Vagina (tissue), 2 donors: ENCODE results near the gene EHBP1. TPM values are rescaled to one million over a fixed set of nuclear protein-coding genes. Genes with fewer than 3 reads are reported as not detected.

Experiments
- DNase-seq, 2 donors: peaks; one replicate each; pipeline ENCODE4 v3.0.0-alpha.2; 2017; ENCODE audit errors: extremely low spot score in 2 of 2
- H3K27ac ChIP-seq: fragments of 200-600 bp; sonication (generic); one replicate; pipeline ENCODE4 v1.5.1; 2019
- H3K27me3 ChIP-seq: fragments of 200-600 bp; sonication (generic); one replicate; pipeline ENCODE4 v1.5.1; 2019
- H3K36me3 ChIP-seq, 2 donors: fragments of 200-600 bp; sonication (generic); one replicate each; pipeline ENCODE4 v1.5.1; 2017 to 2019
- H3K4me1 ChIP-seq: fragments of 200-600 bp; sonication (generic); one replicate; pipeline ENCODE4 v1.5.1; 2019
- H3K4me3 ChIP-seq, 2 donors: fragments of 200-600 bp; sonication (generic); 1 replicate in 1 of 2; 2 replicates in 1 of 2; pipeline ENCODE4 v1.5.1; 2016 to 2019
- H3K9me3 ChIP-seq: fragments of 200-600 bp; sonication (generic); one replicate; pipeline ENCODE4 v1.5.1; 2019
- POLR2A ChIP-seq, 2 donors: fragments of 450-650 bp; IDR thresholded peaks; one replicate each; pipeline ENCODE4 v1.6.1; 2017; ENCODE audit warnings: antibody characterized with exemption in 2 of 2, mild to moderate bottlenecking in 2 of 2, moderate library complexity in 2 of 2
- POLR2AphosphoS5 ChIP-seq, 2 donors: sonication (generic); formaldehyde crosslinking; IDR thresholded peaks; one replicate each; pipeline ENCODE4 v1.9.0; 2017; ENCODE audit warnings: antibody characterized with exemption in 2 of 2, mild to moderate bottlenecking in 2 of 2, low read depth in 1 of 2; ENCODE audit not compliant: insufficient read depth in 1 of 2
- intact Hi-C: fragments of 100-400 bp; cut with DNase I; formaldehyde crosslinking; loops from one replicate; pipeline ENCODE4 v1.15.1; 2023
- total RNA-seq: library from RNA; depleted of rRNA; stranded (reverse); fragments of >200 nt; gene quantifications from one replicate; pipeline ENCODE4 v1.2.3, GENCODE V29; 2016
- TF ChIP-seq, protein P1 (sequence below), 3 experiments: fragments of 450-650 bp in 2 of 3; fragments of 200-600 bp in 1 of 3; sonication (generic) in 1 of 3; IDR thresholded peaks; one replicate each; pipeline ENCODE4 v1.5.1; 2017 to 2019; ENCODE audit warnings: antibody characterized with exemption in 3 of 3, mild to moderate bottlenecking in 2 of 3, moderate library complexity in 2 of 3

EHBP1 gene
- total RNA-seq, 1 donor from 2014 or later: 97.7 TPM

GRCh38 chr2:62717503-62718081, 12.1 kb downstream of the EHBP1 start:
- Histone ChIP-seq H3K36me3 (no peaks in the 10 kb centered on the region), H3K9me3 (no peaks in the 10 kb centered on the region), H3K27me3 (no peaks in the 10 kb centered on the region), H3K4me3 (no peak overlapping the region), H3K4me1 (peaks cover 27% of the 10 kb centered on the region), H3K27ac (no peak overlapping the region)
- intact Hi-C loops: no loop called here
- DNase-seq: no peak
- no peak for TF ChIP-seq POLR2AphosphoS5 (IDR thresholded peaks at IDR 0.05; ENCODE audit: insufficient read depth in 1 of 2, low read depth in 1 of 2)
- TF ChIP-seq, protein P1, sequence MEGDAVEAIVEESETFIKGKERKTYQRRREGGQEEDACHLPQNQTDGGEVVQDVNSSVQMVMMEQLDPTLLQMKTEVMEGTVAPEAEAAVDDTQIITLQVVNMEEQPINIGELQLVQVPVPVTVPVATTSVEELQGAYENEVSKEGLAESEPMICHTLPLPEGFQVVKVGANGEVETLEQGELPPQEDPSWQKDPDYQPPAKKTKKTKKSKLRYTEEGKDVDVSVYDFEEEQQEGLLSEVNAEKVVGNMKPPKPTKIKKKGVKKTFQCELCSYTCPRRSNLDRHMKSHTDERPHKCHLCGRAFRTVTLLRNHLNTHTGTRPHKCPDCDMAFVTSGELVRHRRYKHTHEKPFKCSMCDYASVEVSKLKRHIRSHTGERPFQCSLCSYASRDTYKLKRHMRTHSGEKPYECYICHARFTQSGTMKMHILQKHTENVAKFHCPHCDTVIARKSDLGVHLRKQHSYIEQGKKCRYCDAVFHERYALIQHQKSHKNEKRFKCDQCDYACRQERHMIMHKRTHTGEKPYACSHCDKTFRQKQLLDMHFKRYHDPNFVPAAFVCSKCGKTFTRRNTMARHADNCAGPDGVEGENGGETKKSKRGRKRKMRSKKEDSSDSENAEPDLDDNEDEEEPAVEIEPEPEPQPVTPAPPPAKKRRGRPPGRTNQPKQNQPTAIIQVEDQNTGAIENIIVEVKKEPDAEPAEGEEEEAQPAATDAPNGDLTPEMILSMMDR (IDR thresholded peaks at IDR 0.05): no peak
- TF ChIP-seq POLR2A (IDR thresholded peaks at IDR 0.05): no peak

- TF ChIP-seq POLR2A (IDR thresholded peaks at IDR 0.05) (no peak), POLR2AphosphoS5 (IDR thresholded peaks at IDR 0.05; ENCODE audit: insufficient read depth in 1 of 2, low read depth in 1 of 2) (no peak)
- TF ChIP-seq, protein P1 (IDR thresholded peaks at IDR 0.05): no peak
- Histone ChIP-seq H3K4me1 (peaks cover 22% of the 10 kb centered on the region), H3K27me3 (no peaks in the 10 kb centered on the region), H3K4me3 (no peak overlapping the region), H3K27ac (no peak overlapping the region), H3K36me3 (no peaks in the 10 kb centered on the region), H3K9me3 (no peaks in the 10 kb centered on the region)
- intact Hi-C loops: no loop called here
- DNase-seq: no peak
Observed at GRCh38 chr2:62718225-62718822, 12.8 kb downstream of the EHBP1 start.

GRCh38 chr2:62719757-62720156, 14.2 kb downstream of the EHBP1 start:
- H3K27ac ChIP-seq: no peak overlapping the region
- H3K36me3 ChIP-seq: no peaks in the 10 kb centered on the region
- intact Hi-C loops: no loop called here
- H3K4me1 ChIP-seq: peaks cover 31% of the 10 kb centered on the region
- no peak overlapping the region for H3K4me3 ChIP-seq
- DNase-seq: no peak
- TF ChIP-seq, protein P1 (IDR thresholded peaks at IDR 0.05): no peak
- no peak for TF ChIP-seq POLR2AphosphoS5 (IDR thresholded peaks at IDR 0.05; ENCODE audit: insufficient read depth in 1 of 2, low read depth in 1 of 2)
- TF ChIP-seq POLR2A (IDR thresholded peaks at IDR 0.05): no peak
- H3K27me3 ChIP-seq: no peaks in the 10 kb centered on the region
- no peaks in the 10 kb centered on the region for H3K9me3 ChIP-seq

- Histone ChIP-seq H3K4me3 (no peak overlapping the region), H3K9me3 (no peaks in the 10 kb centered on the region), H3K27me3 (no peaks in the 10 kb centered on the region), H3K27ac (no peak overlapping the region), H3K36me3 (no peaks in the 10 kb centered on the region), H3K4me1 (peaks cover 27% of the 10 kb centered on the region)
- intact Hi-C loops: no loop called here
- TF ChIP-seq POLR2A (IDR thresholded peaks at IDR 0.05) (no peak), POLR2AphosphoS5 (IDR thresholded peaks at IDR 0.05; ENCODE audit: insufficient read depth in 1 of 2, low read depth in 1 of 2) (no peak)
- TF ChIP-seq, protein P1 (IDR thresholded peaks at IDR 0.05): no peak
- no peak for DNase-seq
Observed at GRCh38 chr2:62722679-62723078, 17.2 kb downstream of the EHBP1 start.

DNA sequence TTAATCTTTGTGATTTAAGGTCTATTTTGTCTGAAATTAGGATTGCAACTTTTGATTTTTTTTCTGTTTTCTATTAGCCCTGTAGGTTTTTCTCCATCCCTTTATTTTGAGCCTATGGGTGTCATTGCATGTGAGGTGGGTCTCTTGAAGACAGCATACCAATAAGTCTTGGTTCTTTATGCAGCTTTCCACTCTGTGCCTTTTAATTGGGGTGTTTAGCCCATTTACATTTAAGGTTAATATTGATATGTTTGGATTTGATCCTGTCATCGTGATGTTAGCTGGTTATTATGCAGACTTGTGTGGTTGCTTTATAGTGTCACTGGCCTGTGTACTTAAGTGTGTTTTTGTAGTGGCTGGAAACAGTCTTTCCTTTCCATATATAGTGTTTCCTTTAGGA, 17.7 kb downstream of the EHBP1 start:
- intact Hi-C loops: no loop called here
- Histone ChIP-seq H3K27me3 (no peaks in the 10 kb centered on the region), H3K4me3 (no peak overlapping the region), H3K4me1 (peaks cover 27% of the 10 kb centered on the region), H3K27ac (no peak overlapping the region), H3K9me3 (no peaks in the 10 kb centered on the region), H3K36me3 (no peaks in the 10 kb centered on the region)
- TF ChIP-seq POLR2AphosphoS5 (IDR thresholded peaks at IDR 0.05; ENCODE audit: insufficient read depth in 1 of 2, low read depth in 1 of 2): no peak
- TF ChIP-seq POLR2A (IDR thresholded peaks at IDR 0.05): no peak
- TF ChIP-seq, protein P1 (IDR thresholded peaks at IDR 0.05): no peak
- DNase-seq: no peak
